ENCODE results near the gene SEZ6L2. TPM values are rescaled to one million over a fixed set of nuclear protein-coding genes. Genes with fewer than 3 reads are reported as not detected.

Gene SEZ6L2
- 11.0 to 24.3 TPM (median 19.9 TPM) in 5 replicates for total RNA-seq (2022; extraction: Qiagen RNA extraction; ENCODE audit: low read depth)

DNA sequence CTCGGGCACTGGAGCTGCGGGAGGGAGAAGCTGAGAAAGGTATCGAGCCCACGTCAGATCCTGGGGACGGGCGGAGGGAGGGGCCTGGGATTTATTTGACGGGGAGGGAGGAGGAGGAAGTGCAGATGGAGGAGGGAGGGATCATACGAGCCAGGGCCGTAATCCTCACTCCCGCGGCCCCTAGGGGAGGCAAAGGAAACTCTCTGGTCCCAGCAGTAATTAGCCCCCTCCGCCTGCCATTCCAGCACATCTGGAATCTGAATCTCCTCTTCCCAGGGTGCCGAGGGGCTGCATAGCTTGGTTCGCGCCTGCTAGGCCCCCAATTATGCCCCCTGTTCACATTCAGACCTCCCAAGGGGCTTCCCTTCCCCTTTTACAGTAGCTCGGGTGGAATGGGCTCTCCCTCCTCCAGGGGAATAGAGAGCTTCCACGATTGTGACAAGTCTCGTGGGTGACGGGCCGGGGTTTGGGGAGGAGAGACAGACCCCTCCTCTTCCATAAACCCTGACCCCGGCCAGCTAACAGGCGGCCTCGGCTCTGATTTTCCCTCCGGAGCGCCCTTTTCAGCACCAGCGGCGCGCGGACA is at the start of gene SEZ6L2:
Gene SEZ6L2 (minus strand): TSS at position 35 of the 586 bp plus-strand sequence. CDS start 531 bp downstream, outside the sequence.

DNA sequence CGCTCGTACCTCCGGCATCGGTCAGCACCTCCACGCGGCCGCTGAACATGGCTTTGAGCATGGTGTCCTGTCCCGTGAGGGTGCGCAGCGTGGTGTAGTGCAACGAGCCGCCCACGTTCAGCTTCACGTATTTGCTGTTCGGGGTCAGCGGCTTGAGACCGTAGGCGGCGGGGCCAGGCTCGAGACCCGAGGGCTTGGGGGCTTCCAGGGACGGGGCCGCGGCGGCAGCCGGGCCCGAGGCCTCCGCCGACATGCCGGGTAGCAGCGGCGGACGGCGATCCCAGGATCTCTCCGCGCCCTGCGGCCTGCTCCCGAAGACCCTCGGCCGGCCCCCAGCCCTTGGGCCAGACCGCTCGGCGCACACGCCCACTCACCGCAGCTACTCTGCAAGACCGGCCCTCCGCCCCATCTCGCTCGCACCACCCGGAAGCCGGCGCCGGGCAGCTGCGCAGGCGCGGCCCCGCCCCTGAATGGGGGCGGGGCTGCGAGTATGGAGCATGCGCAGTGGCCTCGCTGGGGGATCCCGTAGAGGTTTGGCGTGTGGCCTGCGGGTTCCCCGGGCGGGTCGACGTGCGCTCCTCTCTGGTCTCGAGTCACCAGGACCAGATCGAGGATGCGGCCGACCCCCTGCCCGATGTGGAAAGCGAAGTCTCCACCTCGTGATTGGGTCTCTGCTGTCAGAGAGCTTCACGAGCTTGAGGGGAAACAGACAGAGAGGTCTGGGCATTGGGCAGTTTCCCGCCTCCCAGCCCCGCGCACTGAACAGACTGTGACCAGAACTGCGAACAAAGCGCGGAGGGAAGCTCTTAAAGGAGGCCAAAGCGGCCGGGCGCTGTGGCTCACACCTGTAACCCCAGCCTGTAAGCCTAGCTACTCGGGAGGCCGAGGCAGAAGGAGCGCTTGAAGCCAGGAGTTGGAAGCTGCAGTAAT is 26.7 kb upstream of the SEZ6L2 start, which contains the start of gene KCTD13:
Gene KCTD13 (minus strand): TSS at position 446 of the 930 bp plus-strand sequence. CDS start 193 bp downstream, at position 253.

GRCh38 chr16:29900102-29900887 is 945 bp upstream of the SEZ6L2 start, which contains the start of gene ASPHD1:
ASPHD1 (plus strand) TSS chr16:29900488; CDS start chr16:29900972, 484 bp downstream.

DNA sequence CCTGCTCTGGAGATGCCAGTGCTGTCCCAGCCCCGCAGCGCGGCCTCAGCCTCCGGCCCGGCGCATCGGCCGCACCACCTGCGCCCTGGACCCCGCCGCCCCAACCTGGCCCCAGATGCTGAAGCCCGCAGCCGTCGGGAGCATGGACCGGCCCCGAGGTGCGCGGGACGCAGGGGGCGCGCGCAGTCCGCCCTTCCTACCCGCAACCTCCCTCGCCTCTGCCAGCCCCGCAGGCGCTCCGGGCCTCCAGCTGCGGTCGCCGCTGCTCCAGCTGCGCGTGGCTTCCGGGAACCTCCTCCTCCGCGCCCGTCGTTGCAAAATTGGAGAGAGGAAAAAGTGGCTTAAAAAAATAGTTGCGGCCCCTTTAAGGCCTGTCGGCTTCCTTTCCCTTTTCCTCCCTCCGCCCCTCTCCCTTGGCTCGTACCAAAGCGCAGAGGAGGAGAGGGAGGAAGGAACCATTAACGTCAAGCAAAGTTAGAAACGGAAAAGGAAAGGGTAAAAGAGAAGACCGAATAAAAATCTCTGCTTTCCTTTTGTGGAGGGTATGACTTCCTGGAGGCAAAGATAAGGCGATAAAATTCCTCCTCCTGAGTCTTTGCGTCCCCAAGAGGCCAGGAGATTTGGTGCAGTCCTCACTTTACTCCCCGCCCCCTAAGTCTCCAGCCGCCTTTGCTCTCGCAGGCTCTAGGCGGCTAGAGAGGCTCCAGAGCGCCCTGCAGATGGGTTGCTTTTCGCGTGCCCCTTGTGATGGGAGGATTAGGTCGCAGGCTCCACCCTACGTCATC is 36.3 kb downstream of the SEZ6L2 start, which contains the start of gene CDIPT:
Gene CDIPT (minus strand): TSS at position 343 of the 785 bp plus-strand sequence. CDS start 369 bp downstream, outside the sequence.

Other genes starting within 250 kb of the SEZ6L2 start
- gene SPN, start 236.3 kb downstream of the SEZ6L2 start, total RNA-seq (2022; extraction: Qiagen RNA extraction; ENCODE audit: low read depth), result 0.08 TPM in 1 of 5 replicates, not detected in the others
- 0.31 to 1.1 TPM (median 0.87 TPM) in 5 replicates for gene QPRT, start 220.4 kb downstream of the SEZ6L2 start, total RNA-seq (2022; extraction: Qiagen RNA extraction; ENCODE audit: low read depth)
- not detected in 5 replicates for gene C16orf54, start 153.6 kb downstream of the SEZ6L2 start, total RNA-seq (2022; extraction: Qiagen RNA extraction; ENCODE audit: low read depth)
- not detected in 5 replicates for gene ZG16, start 121.3 kb downstream of the SEZ6L2 start, total RNA-seq (2022; extraction: Qiagen RNA extraction; ENCODE audit: low read depth)
- gene KIF22, start 108.8 kb downstream of the SEZ6L2 start, total RNA-seq (2022; extraction: Qiagen RNA extraction; ENCODE audit: low read depth), result 73.9 to 96.4 TPM (median 95.6 TPM) in 5 replicates
- gene MAZ, start 93.0 kb downstream of the SEZ6L2 start, total RNA-seq (2022; extraction: Qiagen RNA extraction; ENCODE audit: low read depth), result 140 to 181 TPM (median 172 TPM) in 5 replicates
- gene PRRT2, start 87.4 kb downstream of the SEZ6L2 start, total RNA-seq (2022; extraction: Qiagen RNA extraction; ENCODE audit: low read depth), result 0.27 to 0.52 TPM (median 0.33 TPM) in 5 replicates
- gene PAGR1, start 83.4 kb downstream of the SEZ6L2 start, total RNA-seq (2022; extraction: Qiagen RNA extraction; ENCODE audit: low read depth), result 35.0 to 50.8 TPM (median 46.6 TPM) in 5 replicates
- 99.3 to 146 TPM (median 135 TPM) in 5 replicates for gene MVP, start 79.1 kb downstream of the SEZ6L2 start, total RNA-seq (2022; extraction: Qiagen RNA extraction; ENCODE audit: low read depth)
- 47.4 to 106 TPM (median 95.8 TPM) in 5 replicates for gene CDIPT, start 36.3 kb downstream of the SEZ6L2 start, total RNA-seq (2022; extraction: Qiagen RNA extraction; ENCODE audit: low read depth)
- 12.4 to 27.0 TPM (median 23.7 TPM) in 5 replicates for gene ASPHD1, start 938 bp upstream of the SEZ6L2 start, total RNA-seq (2022; extraction: Qiagen RNA extraction; ENCODE audit: low read depth)
- gene KCTD13, start 26.7 kb upstream of the SEZ6L2 start, total RNA-seq (2022; extraction: Qiagen RNA extraction; ENCODE audit: low read depth), result 9.3 to 20.1 TPM (median 15.0 TPM) in 5 replicates
- 72.2 to 98.5 TPM (median 97.9 TPM) in 5 replicates for gene TMEM219, start 62.5 kb upstream of the SEZ6L2 start, total RNA-seq (2022; extraction: Qiagen RNA extraction; ENCODE audit: low read depth)
- 16.9 to 36.1 TPM (median 34.3 TPM) in 5 replicates for gene TAOK2, start 74.3 kb upstream of the SEZ6L2 start, total RNA-seq (2022; extraction: Qiagen RNA extraction; ENCODE audit: low read depth)
- 9.6 to 19.0 TPM (median 14.5 TPM) in 5 replicates for gene HIRIP3, start 96.1 kb upstream of the SEZ6L2 start, total RNA-seq (2022; extraction: Qiagen RNA extraction; ENCODE audit: low read depth)
- gene INO80E, start 96.7 kb upstream of the SEZ6L2 start, total RNA-seq (2022; extraction: Qiagen RNA extraction; ENCODE audit: low read depth), result 101 to 119 TPM (median 109 TPM) in 5 replicates
- gene DOC2A, start 111.5 kb upstream of the SEZ6L2 start, total RNA-seq (2022; extraction: Qiagen RNA extraction; ENCODE audit: low read depth), result 0.88 to 3.5 TPM (median 2.5 TPM) in 5 replicates
- not detected in 5 replicates for gene C16orf92, start 123.6 kb upstream of the SEZ6L2 start, total RNA-seq (2022; extraction: Qiagen RNA extraction; ENCODE audit: low read depth)
- gene TLCD3B, start 131.7 kb upstream of the SEZ6L2 start, total RNA-seq (2022; extraction: Qiagen RNA extraction; ENCODE audit: low read depth), result 0.26 to 0.56 TPM (median 0.36 TPM) in 4 of 5 replicates, not detected in the other
- 1,377 to 1,871 TPM (median 1,822 TPM) in 5 replicates for gene ALDOA, start 166.2 kb upstream of the SEZ6L2 start, total RNA-seq (2022; extraction: Qiagen RNA extraction; ENCODE audit: low read depth)
- gene PPP4C, start 176.4 kb upstream of the SEZ6L2 start, total RNA-seq (2022; extraction: Qiagen RNA extraction; ENCODE audit: low read depth), result 99.1 to 153 TPM (median 144 TPM) in 5 replicates
- gene TBX6, start 192.4 kb upstream of the SEZ6L2 start, total RNA-seq (2022; extraction: Qiagen RNA extraction; ENCODE audit: low read depth), result 0.20 to 0.50 TPM (median 0.27 TPM) in 5 replicates
- 4.2 to 10.8 TPM (median 8.6 TPM) in 5 replicates for gene YPEL3, start 196.7 kb upstream of the SEZ6L2 start, total RNA-seq (2022; extraction: Qiagen RNA extraction; ENCODE audit: low read depth)
- 1.1 to 2.1 TPM (median 1.6 TPM) in 5 replicates for gene GDPD3, start 214.0 kb upstream of the SEZ6L2 start, total RNA-seq (2022; extraction: Qiagen RNA extraction; ENCODE audit: low read depth)
- 34.6 to 39.2 TPM (median 36.7 TPM) in 5 replicates for gene MAPK3, start 223.7 kb upstream of the SEZ6L2 start, total RNA-seq (2022; extraction: Qiagen RNA extraction; ENCODE audit: low read depth)

Data from A549 treated with ZK216348 at 1 μM for 4 hours (cell line).